HCT116 (cell line): Measurements from ENCODE around the gene RELB. TPM values are rescaled to one million over a fixed set of nuclear protein-coding genes. Genes with fewer than 3 reads are reported as not detected.
"Not testable (repeated sequence)": the region's sequence is repeated elsewhere in the genome, so short reads cannot be mapped to it uniquely, and the experiment has no call there.

ENCODE experiments used
- ATAC-seq: fragments of 200-7000 bp; cut with Tn5 transposase; 2 replicates; pipeline ENCODE4 v1.9.1; 2020; ENCODE audit warnings: mild to moderate bottlenecking, moderate library complexity
- BruUV-seq: library from RNA; stranded (reverse); fragments of 400-500 nt; replicated peaks from 2 replicates; lab custom pipeline; 2021; lab: Mats Ljungman, UMichigan
- CTCF ChIA-PET: fragments of 300-600 bp; sonication (Branson Sonifier 250); formaldehyde crosslinking; loops from one replicate; lab custom pipeline; 2021; ENCODE audit warnings: antibody characterized with exemption; lab: Charles Lee
- POLR2A ChIA-PET: fragments of 300-600, 350-600 bp; sonication (Branson Sonifier 250); formaldehyde crosslinking; loops from one replicate; lab custom pipeline; 2021; ENCODE audit warnings: antibody characterized with exemption; lab: Charles Lee
- RAD21 ChIA-PET, 2 experiments: fragments of 300-600 bp; sonication (Branson Sonifier 250); formaldehyde crosslinking; loops; one replicate each; lab custom pipeline; 2023; ENCODE audit warnings: low total read pairs in 2 of 2; ENCODE audit not compliant: uncharacterized antibody in 2 of 2, unreplicated experiment in 2 of 2, low non-redundant PET in 1 of 2; lab: Charles Lee
- DNase-seq: peaks from one replicate; pipeline ENCODE4 v3.0.0-alpha.2; 2010; ENCODE audit warnings: low read depth, low spot score
- H2AFZ ChIP-seq: fragments of 200-600 bp; shearing (Covaris generic), sonication (generic); 2 replicates; pipeline ENCODE4 v1.6.1; 2017; ENCODE audit warnings: low read depth, mixed run types, mixed read lengths, antibody characterized with exemption, low read length; ENCODE audit not compliant: poor library complexity, severe bottlenecking
- H3K27ac ChIP-seq: 2 replicates; pipeline ENCODE4 v1.5.1; 2012; ENCODE audit warnings: low read depth, low read length
- H3K27me3 ChIP-seq: fragments of 200-600 bp; sonication (generic); 2 replicates; pipeline ENCODE4 v1.6.1; 2016; ENCODE audit warnings: mixed run types, low read length, mixed read lengths; ENCODE audit not compliant: insufficient read depth
- H3K36me3 ChIP-seq, 2 experiments: fragments of 200-500 bp in 1 of 2; fragments of 200-600 bp in 1 of 2; sonication (Bioruptor generic) in 1 of 2; sonication (generic) in 1 of 2; 2 replicates each; pipeline versions ENCODE4 v1.5.1 to v1.6.1; 2014 to 2016; ENCODE audit warnings: low read length in 2 of 2, inconsistent platforms in 1 of 2, mixed read lengths in 1 of 2, mixed run types in 1 of 2; ENCODE audit not compliant: insufficient read depth in 2 of 2, control insufficient read depth in 1 of 2
- H3K4me1 ChIP-seq, 2 experiments: fragments of 200-600 bp in 1 of 2; sonication (generic) in 1 of 2; 2 replicates each; pipeline versions ENCODE4 v1.5.1 to v1.6.1; 2012 to 2017; ENCODE audit warnings: low read length in 2 of 2, inconsistent platforms in 1 of 2, mild to moderate bottlenecking in 1 of 2, mixed read lengths in 1 of 2, mixed run types in 1 of 2, moderate library complexity in 1 of 2; ENCODE audit not compliant: insufficient read depth in 2 of 2, control insufficient read depth in 1 of 2
- H3K4me2 ChIP-seq: fragments of 200-600 bp; sonication (generic); 2 replicates; pipeline ENCODE4 v1.6.1; 2017; ENCODE audit warnings: mixed run types, low read length, mixed read lengths
- H3K4me3 ChIP-seq, 2 experiments: fragments of 200-600 bp in 1 of 2; sonication (generic) in 1 of 2; replicated peaks in 1 of 2; 2 replicates each; pipeline ENCODE4 v1.5.1; 2011 to 2016; ENCODE audit warnings: low read length in 2 of 2, control low read depth in 1 of 2, low read depth in 1 of 2, mild to moderate bottlenecking in 1 of 2, mixed read lengths in 1 of 2, mixed run types in 1 of 2
- H3K79me2 ChIP-seq: fragments of 200-600 bp; sonication (generic); 2 replicates; pipeline ENCODE4 v1.6.1; 2017; ENCODE audit warnings: mild to moderate bottlenecking, mixed run types, low read length, moderate library complexity, mixed read lengths; ENCODE audit not compliant: insufficient read depth
- H3K9ac ChIP-seq: fragments of 200-600 bp; sonication (generic); 2 replicates; pipeline ENCODE4 v1.6.1; 2016; ENCODE audit warnings: low read length, mixed read lengths
- H3K9me2 ChIP-seq: fragments of 200-600 bp; sonication (generic), shearing (Covaris generic); 2 replicates; pipeline ENCODE4 v1.6.1; 2017; ENCODE audit warnings: mixed run types, mild to moderate bottlenecking, moderate library complexity; ENCODE audit not compliant: insufficient read depth
- H3K9me3 ChIP-seq, 2 experiments: fragments of 200-500 bp in 1 of 2; fragments of 200-600 bp in 1 of 2; sonication (Bioruptor generic) in 1 of 2; sonication (generic) in 1 of 2; 2 replicates each; pipeline ENCODE4 v1.6.1; 2014 to 2017; ENCODE audit warnings: low read length in 2 of 2, mixed read lengths in 2 of 2, inconsistent platforms in 1 of 2, low read depth in 1 of 2, mild to moderate bottlenecking in 1 of 2, mixed run types in 1 of 2, moderate library complexity in 1 of 2; ENCODE audit not compliant: control insufficient read depth in 1 of 2, insufficient read depth in 1 of 2
- H4K20me1 ChIP-seq: fragments of 200-600 bp; sonication (generic), shearing (Covaris generic); 2 replicates; pipeline ENCODE4 v1.6.1; 2017; ENCODE audit warnings: mixed run types, mild to moderate bottlenecking, moderate library complexity; ENCODE audit not compliant: insufficient read depth
- EGR1 ChIP-seq: IDR thresholded peaks from 2 replicates; pipeline ENCODE4 v1.6.1; 2012; ENCODE audit warnings: low read depth
- ELF1 ChIP-seq: IDR thresholded peaks from 2 replicates; pipeline ENCODE4 v1.6.1; 2012; ENCODE audit warnings: low read depth, borderline replicate concordance
- EZH2 ChIP-seq: fragments of 200-600 bp; sonication (generic); IDR thresholded peaks from 2 replicates; pipeline ENCODE4 v1.6.1; 2017; ENCODE audit warnings: antibody characterized with exemption, mixed run types
- JUND ChIP-seq: IDR thresholded peaks from 2 replicates; pipeline ENCODE4 v1.6.1; 2012
- POLR2AphosphoS5 ChIP-seq: IDR thresholded peaks from 2 replicates; pipeline ENCODE4 v1.6.1; 2011; ENCODE audit warnings: mild to moderate bottlenecking, low read depth, low read length, moderate library complexity
- RAD21 ChIP-seq: IDR thresholded peaks from 2 replicates; pipeline ENCODE4 v1.6.1; 2012; ENCODE audit warnings: low read depth, mild to moderate bottlenecking
- TCF7L2 ChIP-seq: IDR thresholded peaks from 2 replicates; pipeline ENCODE4 v1.7.0; 2011; ENCODE audit warnings: borderline replicate concordance, inconsistent platforms; ENCODE audit not compliant: insufficient read depth, insufficient read length; ENCODE audit errors: extremely low read depth
- YY1 ChIP-seq: IDR thresholded peaks from 2 replicates; pipeline ENCODE4 v1.6.1; 2011; ENCODE audit warnings: low read length, low read depth, moderate library complexity, mild to moderate bottlenecking; ENCODE audit not compliant: insufficient replicate concordance; ENCODE audit errors: extremely low read depth
- ZNF274 ChIP-seq: fragments of 200-500 bp; sonication (Bioruptor generic); IDR thresholded peaks from 2 replicates; pipeline ENCODE4 v1.6.1; 2014; ENCODE audit warnings: mild to moderate bottlenecking, low read depth, low read length, inconsistent platforms
- intact Hi-C: fragments of 100-400 bp; cut with micrococcal nuclease; formaldehyde crosslinking; loops from 2 replicates; pipeline ENCODE4 v1.10.0; 2022
- total RNA-seq: library from RNA; stranded (reverse); gene quantifications from one replicate; pipeline ENCODE4 v1.2.1, GENCODE V29; 2021; ENCODE audit not compliant: unreplicated experiment
- TF ChIP-seq, protein P1 (sequence below): IDR thresholded peaks from 2 replicates; pipeline ENCODE4 v1.6.1; 2012; ENCODE audit warnings: low read depth
- TF ChIP-seq, protein P2 (sequence below), 3 experiments: fragments of 200-600 bp in 1 of 3; sonication (generic) in 1 of 3; IDR thresholded peaks in 2 of 3; conservative IDR thresholded peaks in 1 of 3; 2 replicates each; pipeline ENCODE4 v1.5.1; 2012 to 2017; ENCODE audit warnings: low read depth in 2 of 3, low read length in 2 of 3, antibody characterized with exemption in 1 of 3, borderline replicate concordance in 1 of 3, control low read depth in 1 of 3, mild to moderate bottlenecking in 1 of 3, mixed read lengths in 1 of 3, mixed run types in 1 of 3, moderate library complexity in 1 of 3; ENCODE audit not compliant: insufficient read depth in 1 of 3
- TF ChIP-seq, protein P3 (sequence below): IDR thresholded peaks from 2 replicates; pipeline ENCODE4 v1.6.1; 2012

The RELB gene
- total RNA-seq, 1 experiment from 2014 or later, result 12.9 TPM

DNA sequence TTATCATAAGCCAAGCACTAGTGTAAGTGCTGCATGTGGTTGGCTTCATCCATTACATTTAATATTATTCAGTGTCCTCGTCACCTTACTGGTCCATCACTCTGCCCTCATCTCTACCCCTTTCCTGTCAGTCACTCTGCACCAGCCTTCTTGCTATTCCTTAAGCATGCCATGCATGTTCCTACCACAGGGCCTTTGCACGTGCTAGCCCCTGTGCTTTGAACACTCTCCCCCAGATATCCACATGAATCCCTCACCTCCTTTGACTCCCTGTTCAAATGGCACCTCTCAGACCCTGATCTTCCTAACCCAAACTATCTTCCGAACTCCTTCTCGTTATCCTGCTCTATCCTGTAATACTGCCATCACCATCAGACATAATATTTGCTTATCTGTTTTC is 3.2 kb upstream of the RELB start:
- Histone ChIP-seq H3K4me3 (no peak overlapping the region), H4K20me1 (no peaks in the 10 kb centered on the region), H3K4me1 (peaks cover 10 to 14% of the 10 kb centered on the region in 2 experiments; a peak in 3 of 4 replicates), H3K36me3 (no peaks in the 10 kb centered on the region), H3K9me2 (no peaks in the 10 kb centered on the region), H3K4me2 (no peak overlapping the region), H3K9me3 (no peaks in the 10 kb centered on the region), H3K9ac (no peak overlapping the region), H3K79me2 (no peaks in the 10 kb centered on the region; the same call in 1 of the 2 replicates), H3K27me3 (no peaks in the 10 kb centered on the region), H2AFZ (no peak overlapping the region), H3K27ac (no peak overlapping the region)
- BruUV-seq, result no TSS peak
- TF ChIP-seq ELF1 (no peak), TCF7L2 (no peak), ZNF274 (no peak), EZH2 (no peak), JUND (no peak), YY1 (no peak), EGR1 (no peak), RAD21 (no peak), POLR2AphosphoS5 (no peak)
- TF ChIP-seq, protein P1, sequence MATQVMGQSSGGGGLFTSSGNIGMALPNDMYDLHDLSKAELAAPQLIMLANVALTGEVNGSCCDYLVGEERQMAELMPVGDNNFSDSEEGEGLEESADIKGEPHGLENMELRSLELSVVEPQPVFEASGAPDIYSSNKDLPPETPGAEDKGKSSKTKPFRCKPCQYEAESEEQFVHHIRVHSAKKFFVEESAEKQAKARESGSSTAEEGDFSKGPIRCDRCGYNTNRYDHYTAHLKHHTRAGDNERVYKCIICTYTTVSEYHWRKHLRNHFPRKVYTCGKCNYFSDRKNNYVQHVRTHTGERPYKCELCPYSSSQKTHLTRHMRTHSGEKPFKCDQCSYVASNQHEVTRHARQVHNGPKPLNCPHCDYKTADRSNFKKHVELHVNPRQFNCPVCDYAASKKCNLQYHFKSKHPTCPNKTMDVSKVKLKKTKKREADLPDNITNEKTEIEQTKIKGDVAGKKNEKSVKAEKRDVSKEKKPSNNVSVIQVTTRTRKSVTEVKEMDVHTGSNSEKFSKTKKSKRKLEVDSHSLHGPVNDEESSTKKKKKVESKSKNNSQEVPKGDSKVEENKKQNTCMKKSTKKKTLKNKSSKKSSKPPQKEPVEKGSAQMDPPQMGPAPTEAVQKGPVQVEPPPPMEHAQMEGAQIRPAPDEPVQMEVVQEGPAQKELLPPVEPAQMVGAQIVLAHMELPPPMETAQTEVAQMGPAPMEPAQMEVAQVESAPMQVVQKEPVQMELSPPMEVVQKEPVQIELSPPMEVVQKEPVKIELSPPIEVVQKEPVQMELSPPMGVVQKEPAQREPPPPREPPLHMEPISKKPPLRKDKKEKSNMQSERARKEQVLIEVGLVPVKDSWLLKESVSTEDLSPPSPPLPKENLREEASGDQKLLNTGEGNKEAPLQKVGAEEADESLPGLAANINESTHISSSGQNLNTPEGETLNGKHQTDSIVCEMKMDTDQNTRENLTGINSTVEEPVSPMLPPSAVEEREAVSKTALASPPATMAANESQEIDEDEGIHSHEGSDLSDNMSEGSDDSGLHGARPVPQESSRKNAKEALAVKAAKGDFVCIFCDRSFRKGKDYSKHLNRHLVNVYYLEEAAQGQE, result no peak
- TF ChIP-seq, protein P2, sequence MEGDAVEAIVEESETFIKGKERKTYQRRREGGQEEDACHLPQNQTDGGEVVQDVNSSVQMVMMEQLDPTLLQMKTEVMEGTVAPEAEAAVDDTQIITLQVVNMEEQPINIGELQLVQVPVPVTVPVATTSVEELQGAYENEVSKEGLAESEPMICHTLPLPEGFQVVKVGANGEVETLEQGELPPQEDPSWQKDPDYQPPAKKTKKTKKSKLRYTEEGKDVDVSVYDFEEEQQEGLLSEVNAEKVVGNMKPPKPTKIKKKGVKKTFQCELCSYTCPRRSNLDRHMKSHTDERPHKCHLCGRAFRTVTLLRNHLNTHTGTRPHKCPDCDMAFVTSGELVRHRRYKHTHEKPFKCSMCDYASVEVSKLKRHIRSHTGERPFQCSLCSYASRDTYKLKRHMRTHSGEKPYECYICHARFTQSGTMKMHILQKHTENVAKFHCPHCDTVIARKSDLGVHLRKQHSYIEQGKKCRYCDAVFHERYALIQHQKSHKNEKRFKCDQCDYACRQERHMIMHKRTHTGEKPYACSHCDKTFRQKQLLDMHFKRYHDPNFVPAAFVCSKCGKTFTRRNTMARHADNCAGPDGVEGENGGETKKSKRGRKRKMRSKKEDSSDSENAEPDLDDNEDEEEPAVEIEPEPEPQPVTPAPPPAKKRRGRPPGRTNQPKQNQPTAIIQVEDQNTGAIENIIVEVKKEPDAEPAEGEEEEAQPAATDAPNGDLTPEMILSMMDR (IDR thresholded peaks at IDR 0.05 in 2 of 3, conservative IDR thresholded peaks at IDR 0.05 in 1 of 3; ENCODE audit: borderline replicate concordance in 1 of 3, insufficient read depth in 1 of 3, low read depth in 2 of 3, low read length in 2 of 3), result no peak
- TF ChIP-seq, protein P3, sequence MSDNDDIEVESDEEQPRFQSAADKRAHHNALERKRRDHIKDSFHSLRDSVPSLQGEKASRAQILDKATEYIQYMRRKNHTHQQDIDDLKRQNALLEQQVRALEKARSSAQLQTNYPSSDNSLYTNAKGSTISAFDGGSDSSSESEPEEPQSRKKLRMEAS, result no peak
- DNase-seq, result no peak
- ATAC-seq, result no peak
- ChIA-PET CTCF (no interaction called here), RAD21 (no interaction called here), POLR2A (no interaction called here)
- intact Hi-C loops, result no loop called here

DNA sequence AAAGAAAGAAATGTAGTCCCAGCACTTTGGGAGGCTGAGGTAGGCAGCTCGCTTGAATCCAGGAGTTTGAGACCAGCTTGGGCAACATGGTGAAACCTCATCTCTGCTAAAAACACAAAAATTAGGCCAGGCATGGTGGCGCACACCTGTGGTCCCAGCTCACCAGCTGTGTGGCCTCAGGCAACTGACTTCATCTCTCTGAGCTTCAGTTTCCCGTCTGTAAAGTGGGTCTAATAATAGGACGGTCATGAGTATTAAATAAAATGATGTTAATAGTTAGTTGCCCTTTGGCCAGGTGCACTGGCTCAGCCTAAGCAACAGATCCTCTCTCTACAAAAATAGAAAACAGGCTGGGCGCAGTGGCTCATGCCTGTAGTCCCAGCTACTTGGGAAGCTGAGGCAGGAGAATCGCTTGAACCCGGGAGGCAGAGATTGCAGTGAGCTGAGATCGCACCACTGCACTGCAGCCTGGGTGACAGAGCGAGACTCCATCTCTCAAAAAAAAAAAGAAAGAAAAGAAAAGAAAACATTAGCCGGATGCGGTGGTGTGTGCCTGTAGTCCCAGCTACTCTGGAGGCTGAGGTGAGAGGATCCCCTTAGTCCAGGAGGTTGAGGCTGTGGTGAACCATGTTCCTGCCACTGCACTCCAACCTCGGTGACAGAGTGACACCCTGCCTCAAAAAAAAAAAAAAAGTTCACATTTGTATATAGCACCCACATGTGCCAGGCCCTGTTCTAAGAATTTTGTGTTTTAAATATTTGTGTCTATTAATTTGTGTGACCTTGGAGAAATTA is 1.9 kb upstream of the RELB start:
- RAD21 ChIA-PET, result interaction anchor here in 1 of 2 experiments (0.6 kb wide), 1 partner anchor 310 kb away, joined by 3 read pairs; no protein-coding TSS in a partner anchor
- H2AFZ ChIP-seq, H3K79me2 ChIP-seq, DNase-seq, H3K4me3 ChIP-seq, intact Hi-C loops, H3K9me3 ChIP-seq, H3K9me2 ChIP-seq, H3K27me3 ChIP-seq, H3K4me2 ChIP-seq, ATAC-seq, H3K27ac ChIP-seq, POLR2A ChIA-PET, CTCF ChIA-PET, H3K9ac ChIP-seq, BruUV-seq, H3K36me3 ChIP-seq, H4K20me1 ChIP-seq: not testable (repeated sequence)
- H3K4me1 ChIP-seq, result peaks cover 10 to 14% of the 10 kb centered on the region in 2 experiments; a peak in 3 of 4 replicates
